ENCODE measurements around the gene CYBB. TPM values are rescaled to one million over a fixed set of nuclear protein-coding genes. Genes with fewer than 3 reads are reported as not detected.

CYBB gene
- total RNA-seq, 4 donors from 2014 or later: 4.0 to 40.3 (median 19.6) TPM

DNA sequence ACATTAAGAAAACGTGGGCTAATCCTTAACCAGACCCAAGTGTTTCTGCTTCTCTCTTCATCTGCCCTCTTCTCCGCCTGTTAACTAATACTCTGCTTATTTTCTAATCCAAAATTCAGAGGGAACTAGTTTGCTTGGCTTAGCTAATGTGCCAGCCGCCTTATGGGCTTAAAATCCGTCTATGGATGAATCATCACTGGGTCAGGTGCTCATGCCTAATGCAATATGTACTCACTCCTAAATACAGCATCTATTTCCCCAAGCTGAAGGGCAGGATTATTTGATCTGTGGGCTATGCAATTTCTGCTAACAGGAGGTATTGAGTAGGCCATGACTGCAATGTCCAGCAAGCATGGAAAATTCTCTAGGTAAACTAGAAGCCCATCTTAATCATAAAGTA is 55.1 kb downstream of the CYBB start:
- Histone ChIP-seq H3K4me1 (no peaks in the 10 kb centered on the region), H3K36me3 (peaks cover 0 to 29% of the 10 kb centered on the region in 2 donors), H3K27me3 (no peaks in the 10 kb centered on the region), H3K9me3 (no peaks in the 10 kb centered on the region), H3K27ac (no peak overlapping the region), H3K4me3 (no peak overlapping the region)
- 36 to 100% methylated on average over 1 to 3 of the region's 4 CpGs for WGBS, 2 donors (ENCODE audit: low coverage in 1 of 2)
- no peak for ATAC-seq
- TF ChIP-seq CTCF (IDR thresholded peaks at IDR 0.05) (no peak), EP300 (IDR thresholded peaks at IDR 0.05) (no peak)

DNA sequence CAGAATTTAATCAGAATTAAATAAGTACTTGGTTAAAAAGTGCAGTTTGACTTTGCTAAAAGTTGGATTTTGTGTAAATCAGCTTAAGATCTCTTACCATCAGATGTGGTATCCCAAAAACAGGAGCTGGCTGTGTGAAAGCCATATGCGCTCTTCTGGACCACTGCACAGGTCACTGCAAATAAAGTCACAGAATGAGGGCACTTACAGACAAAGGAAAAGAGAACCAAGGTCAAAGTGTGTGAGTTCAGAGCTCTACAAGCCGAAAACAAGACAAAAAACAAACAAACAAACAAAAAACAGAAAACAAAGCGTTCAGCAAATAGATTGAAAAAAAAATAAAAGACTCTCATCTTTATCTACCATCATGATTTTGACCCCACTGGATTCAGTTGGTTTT is 61.1 kb downstream of the CYBB start:
- WGBS, 2 donors (ENCODE audit: low coverage in 1 of 2): 35% methylated on average over 3 of the region's 3 CpGs; no CpG with 5 or more reads in 1 of the 2 donors
- no peak for TF ChIP-seq POLR2A (IDR thresholded peaks at IDR 0.05)
- TF ChIP-seq POLR2AphosphoS5 (IDR thresholded peaks at IDR 0.05): no peak
- no peak for TF ChIP-seq EP300 (IDR thresholded peaks at IDR 0.05)
- no peak for TF ChIP-seq CTCF (IDR thresholded peaks at IDR 0.05)
- no peaks in the 10 kb centered on the region for H3K9me3 ChIP-seq
- H3K36me3 ChIP-seq: peaks cover 0 to 35% of the 10 kb centered on the region in 2 donors
- H3K4me1 ChIP-seq: peaks cover 0 to 16% (median 0%) of the 10 kb centered on the region in 3 donors
- no peak overlapping the region for H3K27ac ChIP-seq
- H3K4me3 ChIP-seq: no peak overlapping the region
- no peak for ATAC-seq
- no peaks in the 10 kb centered on the region for H3K27me3 ChIP-seq

DNA sequence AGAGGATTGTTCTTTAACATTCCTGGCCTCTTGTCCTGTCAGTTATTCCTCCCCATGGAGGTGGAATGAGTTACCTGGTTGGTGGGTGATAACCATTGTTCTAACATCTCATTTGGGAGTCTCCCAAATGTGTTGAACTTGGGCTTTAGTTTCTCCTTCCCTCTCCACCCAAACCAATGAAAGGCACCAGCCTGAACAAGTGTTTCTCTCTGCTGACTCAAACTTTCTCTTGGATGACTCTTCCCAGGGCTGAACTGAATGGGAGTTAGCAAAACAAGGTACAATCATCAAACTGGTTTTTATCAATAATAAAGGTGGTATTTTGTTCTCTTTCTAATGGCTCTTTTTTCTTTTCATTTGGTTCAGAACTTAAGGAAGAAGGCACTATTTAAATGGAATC is 64.8 kb downstream of the CYBB start:
- ATAC-seq: no peak
- TF ChIP-seq EP300 (IDR thresholded peaks at IDR 0.05) (no peak), CTCF (IDR thresholded peaks at IDR 0.05) (no peak), POLR2AphosphoS5 (IDR thresholded peaks at IDR 0.05) (no peak), POLR2A (IDR thresholded peaks at IDR 0.05) (no peak)
- Histone ChIP-seq H3K9me3 (no peaks in the 10 kb centered on the region), H3K36me3 (peaks cover 0 to 11% of the 10 kb centered on the region in 2 donors), H3K27ac (no peak overlapping the region), H3K27me3 (no peaks in the 10 kb centered on the region), H3K4me1 (peaks cover 0 to 16% (median 0%) of the 10 kb centered on the region in 3 donors), H3K4me3 (no peak overlapping the region)

GRCh38 chrX:37846141-37846540 is 66.3 kb downstream of the CYBB start:
- H3K27me3 ChIP-seq: no peaks in the 10 kb centered on the region
- no peak for TF ChIP-seq CTCF (IDR thresholded peaks at IDR 0.05)
- TF ChIP-seq POLR2AphosphoS5 (IDR thresholded peaks at IDR 0.05): no peak
- TF ChIP-seq POLR2A (IDR thresholded peaks at IDR 0.05): no peak
- H3K4me3 ChIP-seq: peak overlapping the region in 1 of 2 donors; percentile 81
- 42 to 79% methylated on average over 2 of the region's 3 CpGs for WGBS, 2 donors (ENCODE audit: low coverage in 1 of 2)
- no peak for ATAC-seq
- H3K27ac ChIP-seq: peak overlapping the region in 3 of 4 donors; percentile 86 to 91 (median 90)
- H3K4me1 ChIP-seq: peaks cover 0 to 16% (median 0%) of the 10 kb centered on the region in 3 donors
- H3K9me3 ChIP-seq: no peaks in the 10 kb centered on the region
- H3K36me3 ChIP-seq: peaks cover 0 to 6% of the 10 kb centered on the region in 2 donors

GRCh38 chrX:37846558-37846933 is 66.7 kb downstream of the CYBB start:
- ATAC-seq: no peak
- peak overlapping the region; percentile 86 to 98 (median 90) for H3K27ac ChIP-seq
- H3K36me3 ChIP-seq: peaks cover 0 to 2% of the 10 kb centered on the region in 2 donors
- no peaks in the 10 kb centered on the region for H3K9me3 ChIP-seq
- H3K4me3 ChIP-seq: peak overlapping the region; percentile 81 to 98
- 27 to 33% methylated on average over 1 of the region's 1 CpG for WGBS, 2 donors (ENCODE audit: low coverage in 1 of 2)
- no peaks in the 10 kb centered on the region for H3K27me3 ChIP-seq
- peaks cover 0 to 16% (median 0%) of the 10 kb centered on the region in 3 donors for H3K4me1 ChIP-seq
- TF ChIP-seq CTCF (IDR thresholded peaks at IDR 0.05) (no peak), EP300 (IDR thresholded peaks at IDR 0.05) (no peak), POLR2AphosphoS5 (IDR thresholded peaks at IDR 0.05) (no peak), POLR2A (IDR thresholded peaks at IDR 0.05) (no peak)
